Keratinocyte (primary cell): ENCODE measurements around the gene TRIP4.

Source experiments
- CTCF ChIP-seq, 3 experiments: IDR thresholded peaks in 1 of 3; conservative IDR thresholded peaks in 1 of 3; optimal IDR thresholded peaks in 1 of 3; 2 replicates in 2 of 3; 3 replicates in 1 of 3; pipeline versions ENCODE3 to v1.5.1; 2011; ENCODE audit warnings: low read length in 3 of 3, mild to moderate bottlenecking in 3 of 3, moderate library complexity in 2 of 3, control low read depth in 1 of 3, inconsistent platforms in 1 of 3; ENCODE audit not compliant: insufficient read depth in 2 of 3; ENCODE audit errors: extremely low read depth in 1 of 3
- EZH2 ChIP-seq: IDR thresholded peaks from one replicate; pipeline ENCODE4 v1.6.1; 2012; ENCODE audit warnings: inconsistent platforms, mild to moderate bottlenecking, low read length, moderate library complexity

GRCh38 chr15:64341961-64342360, 45.7 kb upstream of the TRIP4 start:
- TF ChIP-seq CTCF (optimal IDR thresholded peaks at IDR 0.05 in 1 of 3, IDR thresholded peaks at IDR 0.05 in 1 of 3, conservative IDR thresholded peaks at IDR 0.05 in 1 of 3; ENCODE audit: extremely low read depth in 1 of 3, insufficient read depth in 2 of 3, low read length in 3 of 3) (no peak), EZH2 (no peak)
